ENCODE data around the gene EIF3I. TPM values are rescaled to one million over a fixed set of nuclear protein-coding genes. Genes with fewer than 3 reads are reported as not detected.

EIF3I gene
- total and polyA plus RNA-seq, 2 of the 8 experiments (the other 6 are each of a cell fraction or from before 2014, with no cell fraction given): 247 to 346 TPM

GRCh38 chr1:32257227-32257508, 35.0 kb downstream of the EIF3I start (continued):
- no peak for TF ChIP-seq CHD7 (IDR thresholded peaks at IDR 0.05; ENCODE audit: insufficient replicate concordance, low read length)
- no peak for TF ChIP-seq ZNF274 (IDR thresholded peaks at IDR 0.05; ENCODE audit: borderline replicate concordance, extremely low read depth, low read length)
- TF ChIP-seq MAFK (IDR thresholded peaks at IDR 0.05; ENCODE audit: low read depth, low read length): no peak
